Measurements from ENCODE around the gene BRD3.

Gene BRD3

DNA sequence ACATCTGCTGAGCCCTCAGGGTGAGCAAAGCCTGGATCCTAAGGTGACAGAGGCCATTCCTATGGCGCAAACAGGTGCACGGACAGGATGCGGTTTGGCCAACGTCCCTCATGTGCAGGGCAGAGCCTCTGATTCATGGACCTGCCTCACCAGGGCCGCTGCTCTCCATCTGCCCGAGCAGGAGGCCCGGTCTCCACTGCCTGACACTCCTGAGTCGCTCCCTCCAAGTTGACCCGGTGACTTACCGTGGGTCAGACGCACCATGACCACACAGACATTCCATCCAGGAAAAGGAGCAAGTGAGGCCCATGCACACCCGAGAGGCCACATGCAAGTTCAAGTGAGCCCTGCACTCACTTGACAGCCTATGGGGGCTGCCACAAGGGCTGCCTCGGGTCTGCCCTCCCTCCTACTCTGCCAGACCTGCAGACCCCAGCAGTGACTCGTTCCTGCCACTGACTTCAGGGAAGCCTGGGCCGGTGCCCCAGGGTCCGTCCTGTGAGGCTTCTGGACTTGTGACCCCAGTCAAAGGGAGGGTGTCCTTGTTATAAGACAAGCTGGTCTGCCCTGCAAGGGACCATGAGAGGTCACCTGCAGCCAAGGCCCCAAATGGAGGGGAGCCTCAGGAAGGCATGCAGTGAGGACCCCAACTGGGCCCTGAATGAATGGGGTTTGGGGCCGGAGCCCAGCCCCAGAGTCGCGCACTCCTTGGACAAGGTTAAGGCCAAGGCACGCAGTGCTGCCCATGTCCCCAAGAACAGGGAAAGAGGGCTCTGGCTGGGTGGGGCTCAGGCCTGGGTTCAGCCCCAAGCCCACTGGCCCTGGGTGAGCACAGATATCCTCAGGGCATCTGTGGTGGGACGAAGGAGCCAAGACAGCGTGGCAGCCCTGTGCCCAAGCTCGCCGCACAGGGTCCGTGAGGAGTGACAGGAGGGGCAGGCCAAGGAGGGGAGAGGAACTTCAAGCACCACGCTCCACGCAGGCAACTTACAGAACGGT lies 32.5 kb downstream of the BRD3 start:
- no peak for DNase-seq

DNA sequence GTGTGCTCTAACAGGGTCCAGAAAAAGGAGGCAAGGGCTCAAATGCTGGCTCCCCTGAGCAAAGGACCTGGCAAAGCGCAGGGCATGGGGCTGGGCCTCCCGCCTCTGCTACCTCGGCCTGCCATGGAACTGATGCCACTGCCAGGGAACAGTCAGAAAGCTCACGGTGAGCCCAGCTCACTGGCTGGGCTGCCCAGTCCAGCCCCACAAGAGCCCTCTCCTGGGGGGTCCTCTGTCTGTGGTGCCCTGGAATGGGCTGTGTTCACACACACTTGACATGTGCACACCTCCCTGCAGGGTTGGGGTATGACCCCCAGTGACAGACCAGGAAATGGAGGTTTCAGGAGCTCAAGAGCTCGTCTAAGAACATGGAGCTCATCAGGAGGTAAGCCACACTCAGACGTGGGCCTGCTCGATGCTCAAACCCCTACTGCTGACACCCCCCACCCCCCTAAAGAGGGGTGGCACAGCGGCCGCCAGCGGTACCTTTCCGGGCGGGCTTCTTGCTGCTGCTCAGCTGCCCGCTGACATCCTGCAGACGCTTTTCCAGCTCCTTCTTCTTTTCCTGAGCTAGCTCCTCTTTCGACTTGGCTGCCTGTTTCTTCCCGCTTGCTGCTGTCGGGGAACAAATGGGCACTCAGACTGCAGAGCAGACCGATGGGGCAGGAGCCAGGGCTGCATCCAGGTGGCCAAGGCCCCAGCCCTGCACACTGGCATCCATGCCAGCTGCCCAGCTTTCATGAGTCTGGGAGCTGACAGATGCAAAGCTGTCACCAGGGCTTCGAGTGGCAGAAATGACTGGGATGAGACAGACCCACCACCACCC lies 33.4 kb downstream of the BRD3 start:
- no peak for DNase-seq

DNA sequence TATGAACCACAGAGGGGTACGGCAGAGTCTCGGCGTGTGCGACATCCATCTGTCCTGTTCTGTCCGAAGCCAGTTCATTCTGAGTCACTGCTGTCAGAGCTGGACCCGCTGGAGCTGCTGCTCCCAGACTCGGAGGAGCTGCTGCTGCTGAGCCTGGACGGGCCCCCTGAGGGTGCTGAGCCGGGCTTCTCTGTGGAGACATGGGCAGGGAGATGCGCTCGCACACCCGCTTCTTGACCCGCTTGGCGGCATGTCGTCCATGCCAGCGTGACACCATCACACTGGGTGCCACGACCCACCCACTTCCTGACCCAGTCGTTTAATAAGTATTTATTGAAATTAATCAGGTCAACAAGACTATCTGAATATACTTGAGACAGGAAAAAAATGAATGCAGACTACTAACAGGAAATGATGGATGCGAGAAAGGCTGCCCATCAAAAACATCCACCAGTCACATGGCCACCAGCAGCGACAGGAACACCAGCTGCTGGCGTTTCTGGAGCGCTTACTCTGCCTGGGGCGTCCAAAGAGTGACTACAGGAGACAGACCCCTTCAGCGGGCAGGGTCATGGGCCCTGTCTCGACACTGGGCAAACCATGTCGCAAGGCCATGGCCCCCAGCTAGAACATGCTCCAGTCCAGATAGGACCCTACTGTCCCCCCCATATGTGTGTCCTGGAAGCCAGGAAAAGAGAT lies 34.2 kb downstream of the BRD3 start:
- DNase-seq: no peak

DNA sequence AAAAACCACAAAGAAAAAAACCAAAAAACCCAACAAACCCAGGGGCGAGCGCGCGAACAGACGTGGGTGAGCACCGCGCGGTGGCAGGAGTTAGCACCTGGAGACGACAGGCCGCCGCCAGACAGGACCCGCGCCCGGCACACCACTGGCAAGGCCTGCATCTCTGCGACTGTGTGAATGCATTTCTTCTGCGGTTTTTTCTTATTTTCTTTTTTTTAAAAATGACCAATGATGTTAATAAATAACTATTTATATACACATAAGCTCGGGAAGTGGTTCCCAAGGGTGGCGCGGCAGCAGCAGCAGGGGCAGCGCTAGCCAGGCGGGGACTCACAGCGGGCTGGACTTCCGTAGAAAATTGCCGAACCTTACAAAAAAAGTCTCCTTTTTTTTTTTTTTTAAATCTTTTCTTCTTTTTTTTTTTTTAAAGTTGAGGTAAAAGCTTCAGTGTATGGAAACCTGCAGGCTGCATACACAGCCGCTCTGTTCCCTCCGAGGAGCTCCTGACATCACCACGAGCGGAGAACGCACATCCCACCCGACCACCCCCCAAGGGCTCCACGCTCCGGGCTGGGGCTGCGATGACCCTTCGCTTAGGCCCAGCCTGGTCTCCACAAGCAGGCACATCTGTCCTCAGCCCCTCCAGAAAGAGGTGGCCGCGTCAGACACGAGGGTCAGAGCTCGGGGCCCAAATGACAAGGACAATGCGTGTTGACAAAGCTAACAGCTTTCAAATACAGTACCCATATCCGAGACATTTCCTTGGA lies 35.2 kb downstream of the BRD3 start:
- no peak for DNase-seq

DNA sequence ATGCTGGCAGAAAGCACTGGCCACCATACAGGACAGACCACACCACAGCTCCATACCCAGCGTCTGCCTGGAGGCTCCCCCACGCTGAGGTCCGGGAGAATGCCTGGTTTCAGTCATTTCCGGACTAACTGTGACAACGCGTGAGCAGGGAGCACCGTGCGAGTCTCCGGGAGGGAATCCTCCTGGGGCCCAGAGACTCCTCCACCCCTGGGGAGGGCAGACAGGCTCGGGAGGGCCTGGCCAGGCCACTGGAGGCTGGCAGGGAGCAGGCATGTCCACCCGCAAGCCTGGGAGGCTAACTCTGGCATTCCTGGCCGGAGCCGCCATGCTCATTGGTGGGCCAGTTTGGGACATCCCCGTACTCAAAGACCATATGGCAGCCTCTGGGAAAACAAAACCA lies 36.0 kb downstream of the BRD3 start:
- no peak for DNase-seq

DNA sequence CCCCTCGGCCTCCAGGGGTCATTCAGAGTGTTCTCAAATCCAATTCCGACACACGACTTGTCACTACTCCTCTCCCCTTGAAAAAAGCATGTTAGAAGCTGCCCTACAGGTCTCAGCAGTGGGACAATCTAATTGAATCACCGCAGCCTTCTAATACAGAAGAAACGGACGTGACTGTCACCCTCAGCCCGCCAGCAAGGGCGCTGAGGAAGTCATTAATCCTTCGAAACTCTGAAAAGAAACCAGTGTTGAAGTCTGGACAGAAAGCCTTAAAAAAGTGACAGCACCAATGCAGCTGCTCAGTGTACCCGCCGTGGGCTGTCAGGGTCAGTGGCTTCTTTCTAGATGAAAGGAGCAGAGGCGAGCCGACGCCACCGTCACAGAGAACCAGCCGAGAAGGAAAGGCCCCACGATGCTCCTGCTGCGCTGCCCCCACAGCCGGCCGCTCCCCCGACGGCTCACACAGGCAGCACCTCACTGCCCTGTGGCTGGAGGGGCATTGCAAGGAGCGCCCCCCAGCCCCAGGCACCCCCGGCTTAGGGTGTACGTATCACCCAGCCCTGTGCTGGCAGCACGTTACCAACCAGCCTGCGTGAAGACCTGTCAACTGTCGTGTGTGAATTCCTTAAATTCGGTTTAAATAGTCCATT lies 36.9 kb downstream of the BRD3 start:
- no peak for DNase-seq

DNA sequence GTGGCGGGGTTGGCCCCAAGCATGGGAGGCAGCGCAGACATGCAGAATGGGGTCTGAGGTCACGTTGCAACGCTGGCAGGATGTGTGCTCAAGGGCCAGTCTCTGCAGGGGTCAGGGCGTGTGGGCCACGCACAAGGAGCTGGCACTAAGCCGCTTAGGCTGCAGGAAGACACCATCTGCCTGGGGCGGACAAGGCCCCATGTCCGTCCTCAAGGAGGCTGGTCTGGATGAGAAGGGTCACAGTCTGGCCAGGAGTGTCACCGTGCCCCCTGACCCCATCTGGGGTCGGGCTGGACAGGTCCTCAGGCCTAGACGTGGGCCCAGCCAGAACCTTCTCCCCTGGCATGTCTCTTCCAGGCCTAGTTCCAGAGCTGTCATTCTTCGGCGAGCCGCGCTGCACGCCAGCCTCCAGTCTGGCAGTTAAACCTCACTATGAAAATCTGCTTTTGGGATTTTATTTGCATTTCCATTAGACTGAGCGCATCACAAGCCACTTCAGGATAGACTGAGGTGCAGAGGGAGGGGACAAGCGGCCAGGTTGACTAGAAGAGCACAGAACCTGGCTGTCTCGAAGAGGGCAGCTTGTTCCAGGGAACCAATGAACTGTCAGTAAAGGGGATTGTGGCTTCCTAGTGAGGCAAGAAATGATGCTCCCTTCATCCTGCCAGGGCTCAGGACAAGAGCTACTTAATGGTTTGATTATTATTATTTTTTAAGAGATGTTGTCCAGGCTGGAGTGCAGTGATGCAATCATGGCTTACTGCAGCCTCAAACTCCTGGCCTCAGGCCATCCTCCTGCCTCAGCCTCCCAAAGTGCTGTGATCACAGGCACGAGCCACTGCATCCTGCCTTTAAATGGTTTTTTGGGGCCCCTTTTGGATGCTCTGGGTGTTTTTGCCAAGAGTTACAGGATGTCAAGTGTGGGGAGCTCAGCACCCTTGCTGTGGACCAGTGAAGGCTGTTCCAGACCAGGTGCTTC lies 38.3 kb downstream of the BRD3 start:
- DNase-seq: no peak

DNA sequence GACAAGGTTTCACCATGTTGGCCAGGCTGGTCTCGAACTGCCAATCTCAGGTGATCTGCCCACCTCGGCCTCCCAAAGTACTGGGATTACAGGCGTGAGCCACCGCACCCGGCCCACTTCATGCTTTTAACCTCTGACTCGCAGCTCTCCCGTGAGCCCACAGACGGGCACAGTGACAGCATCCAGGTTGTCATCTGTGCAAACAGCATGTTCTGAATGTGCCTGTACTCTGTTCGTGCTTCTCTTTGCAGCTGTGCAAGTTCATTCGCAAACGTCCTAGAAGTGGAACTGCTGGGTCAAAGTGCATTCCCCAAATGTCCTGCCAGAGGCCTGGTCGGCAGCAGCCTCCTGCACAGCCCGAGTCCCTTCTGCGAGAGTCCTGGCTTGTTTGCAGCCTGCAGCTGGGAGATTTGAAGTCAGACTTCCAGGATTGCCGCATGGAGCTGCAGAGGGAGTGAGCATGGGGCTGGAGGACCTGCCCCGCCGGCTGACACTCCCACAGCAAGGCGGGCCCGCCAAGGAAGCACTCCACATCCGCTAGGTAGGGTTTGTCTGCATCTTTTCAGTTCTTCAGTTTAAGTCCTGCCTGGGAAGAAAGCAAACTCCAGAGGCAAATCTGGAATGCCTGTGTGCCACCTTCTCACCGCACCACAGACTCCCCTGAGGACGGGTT lies 39.1 kb downstream of the BRD3 start:
- DNase-seq: no peak

DNA sequence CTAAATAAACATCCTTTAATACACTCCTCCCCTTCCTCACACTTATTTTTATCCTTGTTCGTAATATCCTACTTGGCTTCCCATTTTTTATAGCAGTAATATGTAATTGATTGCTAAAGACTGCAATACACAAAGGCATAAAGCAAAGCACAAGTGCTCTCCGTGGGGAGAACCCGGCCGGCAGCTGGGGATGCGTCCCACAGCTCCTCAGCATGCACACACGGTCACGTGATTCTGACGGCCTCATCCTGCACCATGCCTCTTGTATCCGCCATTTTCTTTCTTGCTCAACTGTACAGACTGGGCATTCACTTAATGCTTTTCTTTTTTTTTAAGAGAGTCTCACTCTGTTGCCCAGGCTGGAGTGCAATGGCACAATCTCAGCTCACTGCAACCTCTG lies 39.8 kb downstream of the BRD3 start:
- DNase-seq: no peak

DNA sequence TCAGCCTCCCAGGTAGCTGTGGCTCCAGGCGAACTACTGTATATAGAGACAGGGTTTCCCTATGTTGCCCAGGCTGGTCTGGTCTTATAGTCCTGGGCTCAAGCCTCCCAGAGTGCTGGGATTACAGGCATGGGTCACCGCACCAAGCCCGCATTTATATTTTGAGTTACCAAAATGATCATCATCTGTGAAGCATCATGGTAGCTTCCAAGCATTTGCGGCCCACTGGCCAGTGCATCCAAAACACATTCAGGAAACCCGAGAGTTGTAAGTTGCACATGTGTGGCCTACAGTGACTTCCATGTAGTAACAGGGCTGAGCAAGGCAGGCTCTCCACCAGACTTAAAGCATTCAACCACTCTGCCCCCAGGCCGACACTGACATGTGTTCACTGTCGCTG lies 40.3 kb downstream of the BRD3 start:
- no peak for DNase-seq

DNA sequence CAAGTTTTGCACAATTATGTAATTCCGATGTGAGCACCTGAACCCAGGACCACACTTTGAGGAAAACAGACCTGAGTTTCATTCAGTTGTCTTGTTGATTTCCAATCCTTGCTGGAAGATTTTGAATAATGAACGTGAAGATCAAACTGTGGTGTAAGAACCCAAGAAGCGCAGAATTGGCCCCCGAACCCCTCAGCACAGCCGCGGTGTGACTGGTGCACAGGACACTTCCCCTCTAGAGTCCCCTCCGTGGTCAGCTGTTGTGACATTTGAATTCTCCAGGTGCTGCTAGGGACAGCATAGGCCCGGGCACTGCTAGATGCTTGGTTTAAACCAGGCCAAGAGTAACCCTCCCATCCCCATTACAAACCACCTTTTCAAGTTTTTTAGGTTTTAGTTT lies 40.8 kb downstream of the BRD3 start:
- DNase-seq: no peak

DNA sequence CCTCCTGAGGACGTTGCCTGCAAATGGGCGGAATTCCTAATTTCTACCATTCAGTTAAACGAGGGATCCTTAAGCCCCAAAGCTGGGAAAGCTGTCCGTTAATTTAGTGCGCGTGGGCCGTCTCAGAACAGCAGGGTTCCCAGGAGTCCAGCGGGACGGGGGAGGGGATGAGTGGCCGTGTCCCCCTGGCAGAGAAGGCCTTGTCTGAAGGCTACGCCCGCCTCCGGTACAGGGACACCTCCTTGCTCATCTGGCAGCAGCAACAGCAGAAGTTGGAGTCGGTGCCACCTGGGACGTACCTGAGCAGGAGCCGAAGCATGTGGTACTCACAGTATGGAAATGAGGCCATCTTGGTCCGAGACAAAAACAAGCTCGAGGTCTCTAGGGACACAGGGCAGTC lies 41.2 kb downstream of the BRD3 start:
- no peak for DNase-seq

DNA sequence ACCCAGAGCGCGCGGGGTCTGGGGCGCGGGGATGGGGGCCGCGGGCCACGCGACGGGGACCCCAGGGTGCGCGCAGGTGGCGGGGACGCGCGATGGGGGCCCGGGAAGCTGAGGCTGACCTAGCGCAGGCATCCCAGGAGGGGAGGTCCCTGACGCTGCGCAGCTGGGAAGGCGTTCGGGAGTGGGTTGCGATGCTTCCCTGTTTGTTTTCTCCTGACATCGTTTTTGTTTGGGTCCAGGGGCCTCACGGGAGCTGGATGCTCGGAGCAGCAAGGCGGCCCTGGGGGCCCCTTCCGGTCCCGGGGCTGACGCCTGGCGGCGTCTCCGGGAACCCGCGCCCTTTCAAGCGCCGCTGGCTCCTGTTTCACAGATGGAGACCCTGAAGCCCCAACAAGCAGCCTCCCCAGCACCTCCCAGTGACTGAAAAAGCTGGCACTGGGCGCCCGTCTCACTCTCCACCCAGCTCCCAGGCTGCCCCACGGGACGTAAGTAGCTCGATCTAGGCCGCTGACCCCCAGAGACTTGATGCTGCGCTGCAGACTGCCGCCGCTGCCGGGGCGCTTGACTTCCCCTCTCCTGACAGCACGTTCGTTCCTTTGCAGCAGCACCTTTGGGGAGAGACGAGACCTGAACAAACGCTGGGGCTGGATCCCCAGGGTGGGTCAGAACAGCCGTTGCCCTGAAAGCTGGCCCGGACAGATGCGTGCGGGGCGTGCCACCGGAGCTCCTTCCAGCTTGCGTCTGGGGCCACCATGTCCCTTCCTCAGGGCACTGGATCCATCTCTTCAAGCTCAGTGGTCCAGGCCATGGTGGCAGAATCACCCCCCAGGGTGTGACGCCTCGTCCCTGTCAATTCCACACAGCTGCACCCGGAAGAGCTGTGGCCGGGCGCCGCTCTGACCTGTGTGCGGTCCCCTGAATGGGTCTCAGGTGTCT lies 42.0 kb downstream of the BRD3 start:
- no peak for DNase-seq

DNA sequence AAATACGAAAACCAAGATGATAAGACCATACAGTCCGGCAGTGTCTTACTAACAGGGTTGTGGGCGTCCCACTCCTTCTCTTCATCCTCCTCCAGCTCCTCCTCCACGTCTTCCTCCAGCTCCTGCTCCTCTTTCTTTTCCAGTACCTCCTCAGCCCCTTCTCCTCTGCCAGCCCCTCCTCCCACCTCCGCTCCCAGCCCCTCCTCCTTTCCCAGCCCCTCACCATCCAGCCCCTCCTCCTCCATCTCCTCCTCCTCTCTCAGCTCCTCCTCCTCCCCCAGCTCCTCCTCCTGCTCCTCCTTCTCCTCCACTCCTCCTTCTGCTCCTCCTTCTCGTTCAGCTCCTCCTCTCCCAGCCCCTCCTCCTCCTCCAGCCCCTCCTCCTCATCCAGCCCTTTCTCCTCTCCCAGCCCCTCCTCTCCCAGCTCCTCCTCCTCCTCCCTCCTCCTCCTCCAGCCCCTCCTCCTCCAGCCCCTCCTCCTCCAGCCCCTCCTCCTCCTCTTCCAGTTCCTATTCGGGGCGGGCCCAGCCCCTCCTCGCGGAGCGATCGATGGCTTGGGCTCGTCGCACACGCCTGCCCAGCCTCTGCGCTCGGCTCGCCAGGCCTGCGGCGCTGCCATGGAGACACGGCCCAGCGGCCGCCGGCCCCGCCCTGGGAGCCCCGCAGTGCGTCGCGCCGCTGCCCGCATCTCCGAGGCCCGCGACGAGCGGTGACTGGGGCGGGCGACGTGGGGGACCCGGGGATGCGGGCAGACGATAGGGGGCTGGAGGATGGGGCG lies 42.8 kb downstream of the BRD3 start, which contains the start of gene BRD3OS:
Gene BRD3OS, plus strand, starts transcription at position 654 of the 778 bp plus-strand sequence. CDS start 1,267 bp downstream, outside the sequence.
- peak; percentile 93 for DNase-seq

DNA sequence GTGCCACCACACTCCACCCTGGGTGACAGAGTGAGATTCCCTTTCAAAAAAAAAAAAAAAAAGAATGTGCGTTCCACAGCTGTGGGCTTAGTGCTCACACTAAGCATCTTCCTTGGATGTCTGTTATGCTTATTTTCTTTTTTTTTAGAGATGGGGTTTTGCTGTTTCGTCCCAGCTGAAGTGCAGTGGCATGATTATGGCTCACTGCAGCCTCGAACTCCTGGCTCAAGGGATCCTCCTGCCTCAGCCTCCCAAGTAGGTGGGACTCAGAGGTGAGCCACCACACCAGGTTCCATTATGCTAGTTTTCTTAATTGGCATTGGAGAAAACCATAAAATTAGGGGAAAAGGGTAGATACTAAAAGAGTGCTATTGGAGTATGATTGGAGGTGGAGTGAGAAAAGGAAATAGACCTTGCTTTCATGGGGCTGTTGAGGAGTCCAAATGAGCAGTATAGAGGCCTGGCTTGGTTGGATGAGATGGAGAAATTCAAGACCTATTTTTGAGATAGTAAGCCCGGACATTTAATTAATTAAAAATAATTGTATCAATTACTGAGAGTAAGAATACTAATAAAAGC lies 43.5 kb downstream of the BRD3 start:
- no peak for DNase-seq

DNA sequence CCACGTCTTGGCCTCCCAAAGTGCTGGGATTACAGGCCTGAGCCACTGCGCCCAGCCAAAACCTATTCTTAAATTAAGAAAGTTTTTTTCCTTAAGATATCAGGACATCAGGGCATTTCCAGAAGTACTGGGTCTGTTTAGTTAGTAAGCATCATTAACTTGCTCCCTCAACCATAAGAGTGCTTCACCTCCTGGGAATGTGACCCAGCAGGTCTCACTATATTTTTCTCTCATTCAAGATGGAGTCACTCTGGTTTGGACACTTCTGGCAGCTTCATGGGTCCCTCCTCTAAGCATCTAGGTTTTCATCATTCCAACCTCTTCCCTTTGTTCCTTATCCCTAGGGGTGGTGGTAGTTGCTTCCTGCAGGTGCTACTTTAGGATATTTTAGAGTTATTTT lies 52.9 kb downstream of the BRD3 start:
- DNase-seq: no peak

DNA sequence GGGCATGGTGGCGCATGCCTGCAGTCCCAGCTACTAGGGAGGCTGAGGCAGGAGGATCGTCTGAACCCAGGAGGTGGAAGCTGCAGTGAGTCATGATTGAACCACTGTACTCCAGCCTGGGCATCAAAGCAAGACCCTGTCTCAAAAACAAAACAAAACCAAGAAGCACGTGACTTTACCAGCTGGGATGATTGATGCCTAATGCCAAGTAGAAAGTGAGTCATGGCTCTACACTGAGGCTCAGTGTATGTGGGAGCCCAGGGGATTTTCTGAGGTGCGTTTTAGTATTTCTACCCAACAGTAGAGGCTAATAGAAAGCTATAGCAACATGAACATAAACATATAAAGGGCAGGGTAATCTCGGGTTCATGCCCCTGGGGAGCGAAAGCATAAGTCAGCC lies 56.4 kb downstream of the BRD3 start:
- no peak for DNase-seq
